Measurements from ENCODE around the gene FAM83G.

The FAM83G gene

GRCh38 chr17:19006698-19007097 is 2.1 kb upstream of the FAM83G start:
- no peak for DNase-seq

- DNase-seq, result no peak
Observed at GRCh38 chr17:19005789-19006430, 1.3 kb upstream of the FAM83G start.

DNA sequence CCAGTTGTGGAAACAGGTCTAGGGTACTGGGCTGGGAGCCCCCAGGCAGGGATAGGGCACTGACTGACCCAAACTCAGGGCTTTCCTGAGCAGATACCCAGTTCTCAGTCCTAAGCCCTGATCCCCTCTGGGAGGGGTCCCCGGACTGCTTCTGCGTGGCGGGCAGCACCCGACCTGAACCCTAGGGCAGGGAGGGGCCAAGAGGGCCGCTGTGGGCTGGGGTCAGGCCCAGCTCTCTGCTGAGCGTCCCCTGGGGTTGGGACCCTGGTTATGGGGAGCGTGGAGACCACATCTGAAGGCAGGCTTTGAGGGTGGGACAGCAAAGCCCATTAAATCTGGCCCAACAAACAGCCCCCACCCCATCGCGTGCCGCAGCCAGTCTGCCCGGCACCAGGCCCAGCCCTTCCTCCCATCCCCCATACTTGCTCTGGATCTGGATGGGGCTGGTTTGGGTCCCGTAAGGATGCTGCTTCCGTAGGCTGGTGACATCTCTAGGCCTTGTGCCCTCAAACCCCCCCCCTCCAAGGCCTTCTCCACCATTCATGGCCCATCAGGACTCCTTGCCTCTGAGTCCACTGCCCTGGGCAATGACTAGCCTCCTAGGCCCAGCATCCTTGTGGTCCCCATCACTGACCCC is 691 bp upstream of the FAM83G start:
- DNase-seq, result no peak

GRCh38 chr17:19003543-19004420 is 782 bp downstream of the FAM83G start:
- DNase-seq, result peak; percentile 38

- no peak for DNase-seq
Observed at GRCh38 chr17:19002805-19003542, 1.6 kb downstream of the FAM83G start.

DNA sequence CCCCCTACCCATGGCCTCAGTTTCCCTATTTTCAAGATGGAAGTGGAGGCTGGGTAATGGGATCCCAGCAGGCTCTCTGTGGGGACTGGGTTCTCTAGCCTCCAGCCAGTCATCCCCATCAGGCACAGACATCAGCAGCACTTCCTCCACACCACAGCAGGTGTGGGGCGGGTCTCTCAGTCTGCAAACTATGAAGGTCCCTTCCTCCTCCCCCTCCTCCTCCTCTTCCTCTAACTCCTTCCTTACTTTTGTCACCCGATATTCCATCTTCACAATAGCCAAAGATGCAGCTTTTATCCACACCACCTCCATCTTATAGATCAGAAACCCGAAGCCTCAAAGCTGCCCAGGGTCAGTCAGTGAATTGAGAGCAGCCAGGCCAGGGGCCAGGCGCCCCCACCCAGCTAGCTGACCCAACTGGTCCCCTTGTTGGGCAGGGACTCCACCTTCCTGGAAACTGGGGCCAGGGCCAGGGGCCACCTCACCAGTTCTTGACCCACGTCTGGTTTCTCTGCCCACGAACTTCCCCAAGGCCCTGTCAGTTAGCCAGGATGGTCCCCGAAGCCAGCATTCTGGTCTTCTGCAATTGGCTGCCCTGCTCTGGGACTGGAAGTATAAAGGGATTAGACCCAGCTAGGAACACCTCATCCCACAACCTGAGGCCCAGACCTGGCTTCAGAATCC is 2.5 kb downstream of the FAM83G start:
- no peak for DNase-seq

DNA sequence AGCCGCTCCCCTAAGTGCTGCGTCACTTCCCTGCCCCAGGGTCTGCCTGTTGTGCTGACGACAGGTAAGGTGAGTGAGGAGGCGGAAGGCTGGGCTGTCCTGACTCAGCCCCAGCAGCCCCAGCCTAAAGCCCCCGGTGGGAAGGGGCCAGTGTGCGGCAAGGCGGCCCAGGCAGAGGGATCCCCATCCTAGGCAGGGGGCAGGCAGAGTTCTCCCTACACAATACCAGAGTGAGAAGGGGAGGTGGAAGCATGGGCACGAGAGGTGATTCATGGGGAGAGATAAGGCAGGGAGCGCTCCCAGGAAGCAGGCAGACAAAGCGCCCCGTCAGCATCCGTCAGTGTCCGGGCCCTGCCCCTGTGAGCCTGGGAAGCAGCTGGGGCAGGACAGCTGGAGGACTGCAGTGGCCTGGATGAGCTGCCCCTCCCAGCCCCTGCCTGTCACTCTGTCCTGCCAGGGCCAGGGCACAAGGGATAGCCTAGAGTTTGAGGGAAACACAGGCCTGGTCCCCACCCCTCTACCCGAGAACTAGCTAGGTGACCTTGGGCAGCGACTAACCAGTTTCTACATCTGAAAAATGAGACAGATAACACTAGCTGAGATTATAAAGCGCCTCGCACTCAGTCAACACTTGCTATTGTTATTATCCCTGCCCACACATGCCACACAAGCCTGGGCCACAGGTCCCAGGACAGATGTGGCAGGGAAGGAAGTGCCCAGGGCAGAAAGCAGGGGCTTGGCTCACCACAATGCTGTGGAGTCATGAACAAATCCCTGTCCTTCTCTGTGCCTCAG is 3.8 kb downstream of the FAM83G start:
- no peak for DNase-seq

- no peak for DNase-seq
Observed at GRCh38 chr17:18999911-19000310, 4.7 kb downstream of the FAM83G start.

DNA sequence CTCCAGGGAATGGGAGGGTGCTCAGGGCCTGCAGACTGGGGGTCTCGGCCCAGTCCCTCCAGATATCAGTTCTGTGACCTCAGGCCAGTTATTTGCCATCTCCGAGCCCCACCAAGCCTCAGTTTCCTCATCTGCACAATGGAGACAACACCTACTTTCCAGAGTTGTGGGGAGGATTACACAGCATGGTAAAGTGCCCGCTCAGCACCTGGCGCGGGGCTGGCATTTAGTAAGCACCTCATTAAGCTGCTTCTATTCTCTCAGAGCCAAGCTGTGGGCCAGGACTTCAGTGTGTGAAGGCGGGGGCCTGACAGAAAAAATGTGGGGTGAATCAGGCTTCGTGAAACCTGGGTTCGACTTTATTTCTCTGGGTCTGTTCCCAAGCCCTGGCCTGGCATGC is 5.2 kb downstream of the FAM83G start:
- no peak for DNase-seq

- DNase-seq, result peak; percentile 40
Observed at GRCh38 chr17:18997650-18998196, 6.8 kb downstream of the FAM83G start.

- no peak for DNase-seq
Observed at GRCh38 chr17:18996458-18996857, 8.1 kb downstream of the FAM83G start.

- DNase-seq, result no peak
Observed at GRCh38 chr17:18995220-18995619, 9.3 kb downstream of the FAM83G start.

DNA sequence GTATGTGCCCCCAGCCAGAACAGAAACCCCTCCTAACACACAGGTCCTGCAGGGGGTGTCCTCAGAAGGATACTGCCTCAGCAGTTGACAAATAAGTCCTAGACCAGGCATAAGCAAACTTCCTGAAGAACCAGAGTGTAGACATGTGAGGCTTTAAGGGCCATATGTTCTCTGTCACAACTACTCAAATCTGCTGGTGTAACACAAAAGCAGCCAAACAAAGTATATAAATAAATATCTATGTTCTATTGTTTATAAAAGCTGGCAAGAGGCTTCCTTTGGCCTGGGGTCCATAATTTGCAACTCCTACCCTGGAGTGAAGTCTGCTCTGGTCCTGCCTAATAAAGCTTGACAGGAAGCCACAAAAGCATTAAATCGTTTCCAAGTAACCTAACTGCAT is 9.9 kb downstream of the FAM83G start:
- DNase-seq, result no peak

GRCh38 chr17:18993905-18994526 is 10.5 kb downstream of the FAM83G start:
- no peak for DNase-seq

DNA sequence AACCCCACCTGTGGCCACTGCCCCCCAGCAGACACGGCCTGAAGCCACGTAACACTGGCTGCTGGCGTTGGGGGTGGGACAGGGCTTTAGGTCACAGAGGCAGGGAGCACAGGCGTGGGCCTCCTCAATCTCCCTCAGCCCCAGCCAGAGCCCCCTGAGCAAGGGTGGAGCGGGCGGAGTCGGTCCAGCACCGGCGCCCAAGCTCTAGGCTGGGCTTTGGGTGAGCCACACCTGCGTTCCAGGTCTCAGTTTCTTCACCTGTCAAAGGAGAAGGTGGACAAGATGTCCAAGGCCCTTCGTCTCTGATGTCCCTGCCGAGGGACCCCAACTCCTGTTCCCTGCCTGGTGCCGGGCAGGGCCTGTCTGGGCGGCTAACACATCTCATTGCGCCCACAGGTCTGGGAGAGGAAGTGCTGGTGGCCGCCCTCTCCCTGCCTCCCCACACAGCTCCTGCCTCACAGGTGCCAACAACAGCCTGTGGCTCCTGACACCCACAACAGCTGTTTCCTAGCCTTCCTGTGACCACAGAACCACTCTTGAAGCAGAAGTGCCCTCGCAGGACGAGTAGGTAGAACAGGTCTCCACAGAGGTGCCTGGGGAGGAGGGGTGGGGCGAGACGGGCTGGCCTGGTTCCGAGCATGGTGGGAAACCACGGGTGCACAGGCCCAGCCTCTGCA is 12.0 kb downstream of the FAM83G start:
- DNase-seq, result peak; percentile 71

- no peak for DNase-seq
Observed at GRCh38 chr17:18991531-18992315, 12.8 kb downstream of the FAM83G start.

GRCh38 chr17:18990331-18990730 is 14.2 kb downstream of the FAM83G start:
- DNase-seq, result no peak

- DNase-seq, result no peak
Observed at GRCh38 chr17:18988546-18989173, 15.9 kb downstream of the FAM83G start.

Measured in hematopoietic multipotent progenitor cell treated with erythropoietin and hydrocortisone succinate and interleukin-3 and kit ligand, for 4 days (in vitro differentiated cells).